Smooth muscle cell (in vitro differentiated cells): ENCODE measurements around the gene CAMK2N1. TPM values are rescaled to one million over a fixed set of nuclear protein-coding genes. Genes with fewer than 3 reads are reported as not detected.
"Not testable (repeated sequence)": the region's sequence is repeated elsewhere in the genome, so short reads cannot be mapped to it uniquely, and the experiment has no call there.

Source experiments
- DNase-seq: peaks from one replicate; lab custom pipeline; 2025; ENCODE audit not compliant: unreplicated experiment; lab: John Stamatoyannopoulos, UW
- H2AFZ ChIP-seq: fragments of 200-600 bp; sonication (generic); 2 replicates; pipeline ENCODE4 v1.6.0; 2016; ENCODE audit warnings: antibody characterized with exemption, low read depth, mild to moderate bottlenecking
- H3F3A ChIP-seq: fragments of 200-600 bp; sonication (generic); 2 replicates; pipeline ENCODE4 v1.6.0; 2017; ENCODE audit warnings: antibody characterized with exemption, low read depth
- H3K27ac ChIP-seq: fragments of 200-600 bp; sonication (generic); 2 replicates; pipeline ENCODE4 v1.5.1; 2016; ENCODE audit warnings: low read depth, mild to moderate bottlenecking
- H3K27me3 ChIP-seq: fragments of 200-600 bp; sonication (generic); 2 replicates; pipeline ENCODE4 v1.6.1; 2016; ENCODE audit warnings: low read depth, mild to moderate bottlenecking
- H3K36me3 ChIP-seq: fragments of 200-600 bp; sonication (generic); 2 replicates; pipeline ENCODE4 v1.5.1; 2016; ENCODE audit warnings: low read depth
- H3K4me1 ChIP-seq: fragments of 200-600 bp; sonication (generic); 2 replicates; pipeline ENCODE4 v1.5.1; 2016; ENCODE audit warnings: low read depth
- H3K4me2 ChIP-seq: fragments of 200-600 bp; sonication (generic); 2 replicates; pipeline ENCODE4 v1.6.0; 2016; ENCODE audit warnings: mild to moderate bottlenecking
- H3K4me3 ChIP-seq: fragments of 200-600 bp; sonication (generic); 2 replicates; pipeline ENCODE4 v1.5.1; 2016; ENCODE audit warnings: mild to moderate bottlenecking
- H3K79me2 ChIP-seq: fragments of 200-600 bp; sonication (generic); 2 replicates; pipeline ENCODE4 v1.6.0; 2016; ENCODE audit warnings: low read depth, mild to moderate bottlenecking
- H3K9ac ChIP-seq: fragments of 200-600 bp; sonication (generic); 2 replicates; pipeline ENCODE4 v1.6.0; 2016; ENCODE audit warnings: low read depth
- H3K9me3 ChIP-seq: fragments of 200-600 bp; sonication (generic); replicated peaks from 2 replicates; pipeline ENCODE4 v1.5.1; 2016; ENCODE audit warnings: low read depth
- H4K20me1 ChIP-seq: fragments of 200-600 bp; sonication (generic); 2 replicates; pipeline ENCODE4 v1.6.0; 2016; ENCODE audit warnings: low read depth
- CTCF ChIP-seq: fragments of 200-600 bp; sonication (generic); IDR thresholded peaks from 2 replicates; pipeline ENCODE4 v1.5.1; 2017; ENCODE audit warnings: borderline replicate concordance, mild to moderate bottlenecking, antibody characterized with exemption; ENCODE audit not compliant: insufficient read depth, poor library complexity, severe bottlenecking
- WGBS: methylation state at CpG from one replicate; pipeline ENCODE4 v1.1.7; 2016; ENCODE audit warnings: low lambda C conversion rate; 5-methylcytosine and 5-hydroxymethylcytosine counted together
- polyA plus RNA-seq: library from polyadenylated mRNA; unstranded; fragments of >200 nt; fragmentation: Nextera tagmentation; extraction: Ambion mirVana; gene quantifications from 2 replicates; pipeline ENCODE4 v1.2.1, GENCODE V29; 2016
- total RNA-seq: library from RNA; depleted of rRNA; stranded (reverse); fragments of >200 nt; gene quantifications from 2 replicates; pipeline ENCODE4 v1.2.3, GENCODE V29; 2014

CAMK2N1 gene
- total and polyA plus RNA-seq, 2 experiments from 2014 or later: 11.0 to 13.2 TPM

- no peaks in the 10 kb centered on the region for H3F3A ChIP-seq
- no peaks in the 10 kb centered on the region for H3K27me3 ChIP-seq
- H3K36me3 ChIP-seq: no peaks in the 10 kb centered on the region
- no peak overlapping the region for H3K4me3 ChIP-seq
- H3K27ac ChIP-seq: no peak overlapping the region
- H3K9ac ChIP-seq: no peak overlapping the region
- H3K9me3 ChIP-seq: no peaks in the 10 kb centered on the region
- TF ChIP-seq CTCF: no peak
- H3K4me2 ChIP-seq: no peak overlapping the region
- H3K79me2 ChIP-seq: peaks cover 13% of the 10 kb centered on the region
- 97% methylated on average over 14 of the region's 14 CpGs for WGBS
- H2AFZ ChIP-seq: no peak overlapping the region
- DNase-seq: no peak
- no peaks in the 10 kb centered on the region for H3K4me1 ChIP-seq
- peaks cover 31% of the 10 kb centered on the region for H4K20me1 ChIP-seq
Measured at GRCh38 chr1:20499718-20500117, 13.7 kb upstream of the CAMK2N1 start.

- Histone ChIP-seq H3F3A (no peaks in the 10 kb centered on the region), H3K9ac (no peak overlapping the region), H3K36me3 (no peaks in the 10 kb centered on the region), H3K27me3 (no peaks in the 10 kb centered on the region), H3K4me3 (no peak overlapping the region), H3K4me1 (no peaks in the 10 kb centered on the region), H3K4me2 (no peak overlapping the region), H3K79me2 (peaks cover 7% of the 10 kb centered on the region), H4K20me1 (peaks cover 25% of the 10 kb centered on the region), H3K9me3 (no peaks in the 10 kb centered on the region), H2AFZ (no peak overlapping the region), H3K27ac (no peak overlapping the region)
- TF ChIP-seq CTCF: no peak
- 99% methylated on average over 5 of the region's 5 CpGs for WGBS
- no peak for DNase-seq
Measured at GRCh38 chr1:20499105-20499504, 13.1 kb upstream of the CAMK2N1 start.

- H2AFZ ChIP-seq: no peak overlapping the region
- H3K9ac ChIP-seq: no peak overlapping the region
- 95% methylated on average over 7 of the region's 7 CpGs for WGBS
- no peak overlapping the region for H3K27ac ChIP-seq
- no peaks in the 10 kb centered on the region for H3K4me1 ChIP-seq
- no peak for TF ChIP-seq CTCF
- H3K79me2 ChIP-seq: no peaks in the 10 kb centered on the region
- H3K27me3 ChIP-seq: no peaks in the 10 kb centered on the region
- H3K4me3 ChIP-seq: no peak overlapping the region
- H4K20me1 ChIP-seq: peaks cover 15% of the 10 kb centered on the region
- H3K9me3 ChIP-seq: no peaks in the 10 kb centered on the region
- no peak for DNase-seq
- H3K36me3 ChIP-seq: no peaks in the 10 kb centered on the region
- H3K4me2 ChIP-seq: no peak overlapping the region
- no peaks in the 10 kb centered on the region for H3F3A ChIP-seq
Measured at GRCh38 chr1:20498116-20498515, 12.1 kb upstream of the CAMK2N1 start.

GRCh38 chr1:20497506-20497905 is 11.5 kb upstream of the CAMK2N1 start:
- H3K27me3 ChIP-seq: no peaks in the 10 kb centered on the region
- DNase-seq: no peak
- no peak overlapping the region for H3K4me3 ChIP-seq
- no peaks in the 10 kb centered on the region for H3K4me1 ChIP-seq
- no peaks in the 10 kb centered on the region for H3F3A ChIP-seq
- peaks cover 9% of the 10 kb centered on the region for H4K20me1 ChIP-seq
- no peaks in the 10 kb centered on the region for H3K36me3 ChIP-seq
- H3K9me3 ChIP-seq: no peaks in the 10 kb centered on the region
- H3K9ac ChIP-seq: no peak overlapping the region
- WGBS: 80% methylated on average over 6 of the region's 6 CpGs
- H2AFZ ChIP-seq: no peak overlapping the region
- H3K79me2 ChIP-seq: no peaks in the 10 kb centered on the region
- no peak for TF ChIP-seq CTCF
- peak overlapping the region; percentile 87 for H3K27ac ChIP-seq
- no peak overlapping the region for H3K4me2 ChIP-seq

GRCh38 chr1:20496725-20497383 is 10.8 kb upstream of the CAMK2N1 start:
- not testable (repeated sequence) for H3K4me2 ChIP-seq, H3K9me3 ChIP-seq, H3K4me1 ChIP-seq, H2AFZ ChIP-seq, H3K4me3 ChIP-seq, H3K27me3 ChIP-seq, H3F3A ChIP-seq, DNase-seq, H3K36me3 ChIP-seq, H3K9ac ChIP-seq, H4K20me1 ChIP-seq, H3K79me2 ChIP-seq
- 90% methylated on average over 12 of the region's 12 CpGs for WGBS
- peak overlapping the region; percentile 87 for H3K27ac ChIP-seq
